ENCODE results near the gene CHST9.

DNA sequence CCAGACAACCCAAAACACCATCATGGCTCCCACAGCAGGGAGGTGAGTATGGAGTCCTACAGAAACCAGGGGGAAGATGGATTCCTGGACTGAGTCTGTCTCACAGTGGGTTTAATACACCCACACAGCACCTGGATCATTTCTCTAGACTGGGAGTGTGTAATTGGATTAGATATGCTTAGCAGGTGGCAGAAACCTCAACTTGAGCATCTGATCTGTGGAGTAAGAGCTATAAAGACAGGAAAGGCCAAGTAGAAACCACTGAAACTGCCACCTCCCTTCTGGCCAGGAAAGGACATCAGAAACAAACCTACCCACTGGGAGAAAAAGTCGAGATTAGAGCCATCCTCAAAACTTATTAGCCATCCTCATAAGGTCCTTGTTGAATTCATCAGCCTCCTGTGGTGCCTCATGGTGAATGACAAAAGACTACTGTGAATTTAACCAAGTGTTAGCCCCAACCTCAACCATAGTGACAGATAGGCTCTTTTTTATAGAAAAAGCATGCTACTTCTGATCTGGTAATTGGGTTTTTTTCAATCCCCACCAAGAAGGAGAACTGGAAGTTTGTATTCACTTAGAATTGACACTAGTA is 28.1 kb upstream of the CHST9 start:
- TF ChIP-seq BDP1 (IDR thresholded peaks at IDR 0.05; ENCODE audit: insufficient read depth, insufficient read length) (no peak), TAF15 (IDR thresholded peaks at IDR 0.05; ENCODE audit: low read depth, low read length) (no peak), CHD2 (IDR thresholded peaks at IDR 0.05; ENCODE audit: low read depth, low read length) (no peak), POLR2AphosphoS5 (IDR thresholded peaks at IDR 0.05; ENCODE audit: control insufficient read depth, insufficient read depth, low read depth, low read length) (no peak), POLR2A (conservative IDR thresholded peaks at IDR 0.05) (no peak), JUNB (CRISPR knock-in tag; conservative IDR thresholded peaks at IDR 0.05) (no peak), RCOR1 (IDR thresholded peaks at IDR 0.05; ENCODE audit: borderline replicate concordance in 1 of 2, low read depth in 2 of 2, low read length in 2 of 2) (no peak), TBL1XR1 (IDR thresholded peaks at IDR 0.05; ENCODE audit: low read length in 2 of 2) (no peak), ZNF354B (CRISPR knock-in tag; IDR thresholded peaks at IDR 0.05) (no peak)
- TF ChIP-seq, protein P1, sequence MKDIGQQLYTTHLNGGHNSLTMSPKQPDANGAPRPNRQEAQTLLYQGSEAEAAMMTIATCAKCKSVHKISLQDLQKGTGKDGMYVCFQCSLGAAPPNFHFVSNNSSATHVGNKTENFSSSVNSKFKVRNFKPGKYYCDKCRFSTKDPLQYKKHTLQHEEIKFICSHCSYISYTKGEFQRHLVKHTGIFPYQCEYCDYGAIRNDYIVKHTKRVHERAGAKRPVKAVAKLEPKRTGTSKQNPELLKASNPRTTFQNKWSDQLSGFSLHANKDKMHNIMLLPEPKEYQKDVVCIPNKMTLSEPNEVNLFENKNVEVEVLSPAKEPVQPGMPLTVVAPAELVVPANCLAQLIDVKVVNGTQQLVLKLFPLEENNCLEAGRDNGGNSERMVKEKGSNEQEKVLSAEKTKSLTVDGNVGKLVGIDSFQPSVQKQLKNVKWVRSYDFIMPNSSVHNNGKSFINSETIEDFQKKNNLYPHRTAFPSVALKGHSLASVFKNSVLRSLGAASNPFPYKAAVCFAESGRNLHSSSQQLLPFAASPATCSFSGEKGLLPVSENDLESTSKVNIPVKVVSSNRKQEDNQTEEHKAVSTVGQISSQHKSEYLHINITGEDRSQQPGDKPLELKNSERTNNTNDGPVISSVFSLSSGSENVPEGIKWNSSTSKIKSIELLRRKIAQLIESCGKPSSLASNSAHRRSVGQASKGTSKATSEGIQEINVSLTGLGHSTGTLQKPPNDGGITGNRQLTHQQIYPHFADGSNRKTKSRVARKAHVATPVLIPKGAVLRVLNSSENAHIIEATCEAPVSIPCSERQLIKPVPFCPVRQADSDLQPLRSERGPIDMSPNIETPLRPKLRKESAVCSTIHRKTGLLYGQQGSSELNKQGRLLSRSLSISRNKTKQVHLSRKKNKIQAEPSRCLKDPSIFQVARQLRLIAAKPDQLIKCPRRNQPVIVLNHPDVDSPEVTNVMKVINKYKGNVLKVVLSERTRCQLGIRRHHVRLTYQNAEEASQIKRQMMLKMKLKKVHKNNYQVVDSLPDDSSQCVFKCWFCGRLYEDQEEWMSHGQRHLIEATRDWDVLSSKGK (CRISPR knock-in tag; IDR thresholded peaks at IDR 0.05), result no peak
- TF ChIP-seq, protein P2, sequence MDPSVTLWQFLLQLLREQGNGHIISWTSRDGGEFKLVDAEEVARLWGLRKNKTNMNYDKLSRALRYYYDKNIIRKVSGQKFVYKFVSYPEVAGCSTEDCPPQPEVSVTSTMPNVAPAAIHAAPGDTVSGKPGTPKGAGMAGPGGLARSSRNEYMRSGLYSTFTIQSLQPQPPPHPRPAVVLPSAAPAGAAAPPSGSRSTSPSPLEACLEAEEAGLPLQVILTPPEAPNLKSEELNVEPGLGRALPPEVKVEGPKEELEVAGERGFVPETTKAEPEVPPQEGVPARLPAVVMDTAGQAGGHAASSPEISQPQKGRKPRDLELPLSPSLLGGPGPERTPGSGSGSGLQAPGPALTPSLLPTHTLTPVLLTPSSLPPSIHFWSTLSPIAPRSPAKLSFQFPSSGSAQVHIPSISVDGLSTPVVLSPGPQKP (CRISPR knock-in tag; IDR thresholded peaks at IDR 0.05), result no peak
- TF ChIP-seq, protein P3, sequence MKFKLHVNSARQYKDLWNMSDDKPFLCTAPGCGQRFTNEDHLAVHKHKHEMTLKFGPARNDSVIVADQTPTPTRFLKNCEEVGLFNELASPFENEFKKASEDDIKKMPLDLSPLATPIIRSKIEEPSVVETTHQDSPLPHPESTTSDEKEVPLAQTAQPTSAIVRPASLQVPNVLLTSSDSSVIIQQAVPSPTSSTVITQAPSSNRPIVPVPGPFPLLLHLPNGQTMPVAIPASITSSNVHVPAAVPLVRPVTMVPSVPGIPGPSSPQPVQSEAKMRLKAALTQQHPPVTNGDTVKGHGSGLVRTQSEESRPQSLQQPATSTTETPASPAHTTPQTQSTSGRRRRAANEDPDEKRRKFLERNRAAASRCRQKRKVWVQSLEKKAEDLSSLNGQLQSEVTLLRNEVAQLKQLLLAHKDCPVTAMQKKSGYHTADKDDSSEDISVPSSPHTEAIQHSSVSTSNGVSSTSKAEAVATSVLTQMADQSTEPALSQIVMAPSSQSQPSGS (CRISPR knock-in tag; IDR thresholded peaks at IDR 0.05), result no peak
- TF ChIP-seq, protein P4, sequence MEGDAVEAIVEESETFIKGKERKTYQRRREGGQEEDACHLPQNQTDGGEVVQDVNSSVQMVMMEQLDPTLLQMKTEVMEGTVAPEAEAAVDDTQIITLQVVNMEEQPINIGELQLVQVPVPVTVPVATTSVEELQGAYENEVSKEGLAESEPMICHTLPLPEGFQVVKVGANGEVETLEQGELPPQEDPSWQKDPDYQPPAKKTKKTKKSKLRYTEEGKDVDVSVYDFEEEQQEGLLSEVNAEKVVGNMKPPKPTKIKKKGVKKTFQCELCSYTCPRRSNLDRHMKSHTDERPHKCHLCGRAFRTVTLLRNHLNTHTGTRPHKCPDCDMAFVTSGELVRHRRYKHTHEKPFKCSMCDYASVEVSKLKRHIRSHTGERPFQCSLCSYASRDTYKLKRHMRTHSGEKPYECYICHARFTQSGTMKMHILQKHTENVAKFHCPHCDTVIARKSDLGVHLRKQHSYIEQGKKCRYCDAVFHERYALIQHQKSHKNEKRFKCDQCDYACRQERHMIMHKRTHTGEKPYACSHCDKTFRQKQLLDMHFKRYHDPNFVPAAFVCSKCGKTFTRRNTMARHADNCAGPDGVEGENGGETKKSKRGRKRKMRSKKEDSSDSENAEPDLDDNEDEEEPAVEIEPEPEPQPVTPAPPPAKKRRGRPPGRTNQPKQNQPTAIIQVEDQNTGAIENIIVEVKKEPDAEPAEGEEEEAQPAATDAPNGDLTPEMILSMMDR (IDR thresholded peaks at IDR 0.05 in 2 of 3, conservative IDR thresholded peaks at IDR 0.05 in 1 of 3; ENCODE audit: insufficient read depth in 2 of 3, low read depth in 1 of 3, low read length in 3 of 3), result no peak
- TF ChIP-seq, protein P5, sequence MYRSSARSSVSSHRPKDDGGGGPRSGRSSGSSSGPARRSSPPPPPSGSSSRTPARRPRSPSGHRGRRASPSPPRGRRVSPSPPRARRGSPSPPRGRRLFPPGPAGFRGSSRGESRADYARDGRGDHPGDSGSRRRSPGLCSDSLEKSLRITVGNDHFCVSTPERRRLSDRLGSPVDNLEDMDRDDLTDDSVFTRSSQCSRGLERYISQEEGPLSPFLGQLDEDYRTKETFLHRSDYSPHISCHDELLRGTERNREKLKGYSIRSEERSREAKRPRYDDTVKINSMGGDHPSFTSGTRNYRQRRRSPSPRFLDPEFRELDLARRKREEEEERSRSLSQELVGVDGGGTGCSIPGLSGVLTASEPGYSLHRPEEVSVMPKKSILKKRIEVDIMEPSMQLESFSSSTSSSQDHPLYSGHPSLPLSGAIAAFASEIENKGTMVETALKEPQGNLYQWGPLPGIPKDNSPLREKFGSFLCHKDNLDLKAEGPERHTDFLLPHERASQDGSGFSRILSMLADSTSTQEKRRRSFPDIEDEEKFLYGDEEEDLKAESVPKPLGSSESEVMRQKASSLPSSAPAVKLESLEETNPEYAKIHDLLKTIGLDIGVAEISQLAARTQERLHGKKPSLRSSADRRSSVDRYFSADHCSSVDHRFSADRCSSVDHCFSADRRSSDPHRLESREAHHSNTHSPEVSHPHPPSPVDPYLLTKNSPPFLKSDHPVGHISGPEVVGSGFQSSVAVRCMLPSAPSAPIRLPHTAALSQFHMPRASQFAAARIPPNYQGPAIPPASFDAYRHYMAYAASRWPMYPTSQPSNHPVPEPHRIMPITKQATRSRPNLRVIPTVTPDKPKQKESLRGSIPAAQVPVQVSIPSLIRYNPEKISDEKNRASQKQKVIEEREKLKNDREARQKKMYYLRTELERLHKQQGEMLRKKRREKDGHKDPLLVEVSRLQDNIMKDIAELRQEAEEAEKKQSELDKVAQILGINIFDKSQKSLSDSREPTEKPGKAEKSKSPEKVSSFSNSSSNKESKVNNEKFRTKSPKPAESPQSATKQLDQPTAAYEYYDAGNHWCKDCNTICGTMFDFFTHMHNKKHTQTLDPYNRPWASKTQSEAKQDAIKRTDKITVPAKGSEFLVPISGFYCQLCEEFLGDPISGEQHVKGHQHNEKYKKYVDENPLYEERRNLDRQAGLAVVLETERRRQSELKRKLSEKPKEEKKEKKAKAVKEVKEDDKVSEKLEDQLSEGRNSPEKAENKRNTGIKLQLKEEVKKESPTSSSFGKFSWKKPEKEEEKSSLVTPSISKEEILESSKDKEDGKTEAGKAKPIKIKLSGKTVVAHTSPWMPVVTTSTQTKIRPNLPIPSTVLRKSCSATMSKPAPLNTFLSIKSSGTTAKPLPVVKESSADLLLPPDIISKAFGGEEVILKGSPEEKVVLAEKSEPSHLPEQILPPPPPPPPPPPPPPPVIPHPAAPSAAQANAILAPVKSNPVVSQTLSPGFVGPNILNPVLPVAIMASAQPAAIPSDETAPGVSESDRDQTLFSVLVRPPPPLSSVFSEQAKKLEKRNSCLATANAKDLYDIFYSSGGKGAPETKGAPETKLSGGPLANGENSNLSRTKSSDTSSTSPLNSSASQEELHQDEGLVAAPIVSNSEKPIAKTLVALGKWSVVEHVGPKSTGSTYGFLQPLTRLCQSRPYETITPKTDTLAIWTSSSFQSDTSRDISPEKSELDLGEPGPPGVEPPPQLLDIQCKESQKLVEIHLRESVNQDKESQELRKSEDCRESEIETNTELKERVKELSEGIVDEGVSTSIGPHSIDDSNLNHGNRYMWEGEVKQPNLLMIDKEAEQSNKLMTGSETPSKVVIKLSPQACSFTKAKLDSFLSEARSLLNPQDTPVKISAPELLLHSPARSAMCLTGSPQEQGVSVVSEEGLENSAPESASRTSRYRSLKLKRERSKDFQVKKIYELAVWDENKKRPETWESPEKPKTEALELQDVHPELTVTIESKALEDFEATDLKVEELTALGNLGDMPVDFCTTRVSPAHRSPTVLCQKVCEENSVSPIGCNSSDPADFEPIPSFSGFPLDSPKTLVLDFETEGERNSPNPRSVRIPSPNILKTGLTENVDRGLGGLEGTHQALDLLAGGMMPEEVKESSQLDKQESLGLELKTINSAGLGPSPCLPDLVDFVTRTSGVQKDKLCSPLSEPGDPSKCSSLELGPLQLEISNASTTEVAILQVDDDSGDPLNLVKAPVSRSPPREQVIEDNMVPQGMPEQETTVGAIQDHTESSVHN (IDR thresholded peaks at IDR 0.05; ENCODE audit: borderline replicate concordance in 1 of 2, low read depth in 1 of 2), result no peak
